ENCODE results near the gene DDAH2. TPM values are rescaled to one million over a fixed set of nuclear protein-coding genes. Genes with fewer than 3 reads are reported as not detected.
A peak's percentile ranks its signal among the peaks of the same experiment; 100 is the strongest.

DDAH2 gene
- total RNA-seq, 1 donor from 2014 or later, result 87.2 TPM

DNA sequence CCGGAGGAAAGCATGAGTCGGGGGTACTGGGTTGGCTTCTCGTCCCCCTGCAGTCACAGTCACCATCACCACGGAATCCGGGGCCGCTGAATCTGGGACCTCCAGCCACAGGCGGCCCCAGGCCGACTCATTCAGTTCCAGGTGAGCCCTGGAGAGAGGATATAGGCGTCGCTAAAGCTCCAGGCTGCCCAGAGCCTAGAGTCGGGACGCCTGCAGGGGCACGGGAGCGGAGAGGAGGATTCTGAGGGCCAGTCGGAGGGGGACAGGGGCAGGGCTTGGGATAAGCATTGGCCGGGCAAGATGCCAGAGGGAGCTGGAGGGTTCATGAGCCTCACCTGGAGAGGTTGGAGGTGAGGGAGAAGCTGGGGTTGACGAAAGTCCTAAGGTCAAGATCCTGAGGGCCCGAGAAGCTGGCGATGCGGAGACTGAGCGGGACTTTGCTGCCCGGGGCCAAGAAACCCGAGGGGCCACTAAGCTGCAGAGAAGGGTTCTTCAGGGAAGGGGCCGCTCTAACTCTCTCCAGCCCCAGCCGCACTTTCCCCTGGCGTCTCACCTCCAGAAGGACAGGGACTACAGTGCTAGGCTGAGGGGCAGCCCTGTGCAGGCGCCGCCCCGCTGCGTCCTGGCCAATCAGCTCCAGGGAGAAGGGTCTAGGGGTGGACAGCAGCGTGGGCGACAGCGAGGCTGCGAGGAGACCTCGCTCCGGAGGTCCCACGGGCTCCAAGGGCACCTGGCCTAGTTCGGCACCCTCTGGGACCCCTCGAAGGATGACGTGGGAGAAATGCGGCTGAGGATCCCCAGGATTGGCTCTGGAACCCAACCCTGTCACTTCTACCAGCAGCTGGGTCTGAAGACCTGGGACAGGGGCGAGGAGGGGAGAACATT, 37.1 kb upstream of the DDAH2 start:
- TF ChIP-seq, protein P1, sequence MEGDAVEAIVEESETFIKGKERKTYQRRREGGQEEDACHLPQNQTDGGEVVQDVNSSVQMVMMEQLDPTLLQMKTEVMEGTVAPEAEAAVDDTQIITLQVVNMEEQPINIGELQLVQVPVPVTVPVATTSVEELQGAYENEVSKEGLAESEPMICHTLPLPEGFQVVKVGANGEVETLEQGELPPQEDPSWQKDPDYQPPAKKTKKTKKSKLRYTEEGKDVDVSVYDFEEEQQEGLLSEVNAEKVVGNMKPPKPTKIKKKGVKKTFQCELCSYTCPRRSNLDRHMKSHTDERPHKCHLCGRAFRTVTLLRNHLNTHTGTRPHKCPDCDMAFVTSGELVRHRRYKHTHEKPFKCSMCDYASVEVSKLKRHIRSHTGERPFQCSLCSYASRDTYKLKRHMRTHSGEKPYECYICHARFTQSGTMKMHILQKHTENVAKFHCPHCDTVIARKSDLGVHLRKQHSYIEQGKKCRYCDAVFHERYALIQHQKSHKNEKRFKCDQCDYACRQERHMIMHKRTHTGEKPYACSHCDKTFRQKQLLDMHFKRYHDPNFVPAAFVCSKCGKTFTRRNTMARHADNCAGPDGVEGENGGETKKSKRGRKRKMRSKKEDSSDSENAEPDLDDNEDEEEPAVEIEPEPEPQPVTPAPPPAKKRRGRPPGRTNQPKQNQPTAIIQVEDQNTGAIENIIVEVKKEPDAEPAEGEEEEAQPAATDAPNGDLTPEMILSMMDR (conservative IDR thresholded peaks at IDR 0.05; ENCODE audit: low read depth, low read length), result no peak
- no peak for DNase-seq (ENCODE audit: low read depth)
- peak overlapping the region; percentile 27 for H3K4me3 ChIP-seq (ENCODE audit: low read depth, low read length)

DNA sequence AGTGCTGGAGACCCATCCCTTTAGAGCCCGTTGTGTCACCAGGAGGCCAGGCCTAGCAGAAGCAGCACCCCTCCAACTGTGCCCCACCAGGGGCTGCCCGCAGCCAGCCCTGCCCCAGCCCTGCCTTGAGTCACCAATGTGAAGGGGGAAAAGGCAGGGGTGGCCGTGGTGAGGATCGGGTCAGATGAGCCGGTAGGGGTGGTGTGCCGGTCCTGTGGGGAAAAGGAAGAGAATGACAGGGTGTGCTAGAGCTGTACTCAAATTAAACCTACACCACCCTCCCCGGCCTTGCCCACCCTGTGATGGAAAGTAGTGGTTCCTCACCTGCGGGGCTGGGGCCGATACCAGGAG, 36.4 kb upstream of the DDAH2 start:
- H3K4me3 ChIP-seq (ENCODE audit: low read depth, low read length), result no peak overlapping the region
- DNase-seq (ENCODE audit: low read depth), result no peak
- TF ChIP-seq, protein P1 (conservative IDR thresholded peaks at IDR 0.05; ENCODE audit: low read depth, low read length), result no peak

DNA sequence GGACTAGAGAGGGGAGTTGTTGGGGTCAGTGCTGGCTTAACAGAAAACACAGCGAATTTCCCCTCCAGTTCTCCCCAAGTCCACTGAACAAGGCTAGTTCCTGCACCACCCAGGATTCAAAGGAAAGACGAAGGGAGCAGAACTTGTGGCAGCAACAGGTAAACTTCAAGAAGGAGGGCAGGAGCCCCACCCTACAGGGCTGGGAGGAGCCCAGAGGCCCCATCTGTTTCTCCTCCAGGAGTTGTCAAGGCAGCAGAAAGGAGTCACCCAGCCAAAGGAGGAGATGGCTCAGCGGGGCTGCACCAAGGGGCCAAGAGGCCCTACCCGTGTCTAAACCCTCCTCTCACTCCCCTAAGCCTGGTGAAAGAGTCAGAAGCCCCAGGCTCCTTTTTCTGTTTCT, 35.1 kb upstream of the DDAH2 start:
- H3K4me3 ChIP-seq (ENCODE audit: low read depth, low read length), result no peak overlapping the region
- TF ChIP-seq, protein P1 (conservative IDR thresholded peaks at IDR 0.05; ENCODE audit: low read depth, low read length), result no peak
- no peak for DNase-seq (ENCODE audit: low read depth)

DNA sequence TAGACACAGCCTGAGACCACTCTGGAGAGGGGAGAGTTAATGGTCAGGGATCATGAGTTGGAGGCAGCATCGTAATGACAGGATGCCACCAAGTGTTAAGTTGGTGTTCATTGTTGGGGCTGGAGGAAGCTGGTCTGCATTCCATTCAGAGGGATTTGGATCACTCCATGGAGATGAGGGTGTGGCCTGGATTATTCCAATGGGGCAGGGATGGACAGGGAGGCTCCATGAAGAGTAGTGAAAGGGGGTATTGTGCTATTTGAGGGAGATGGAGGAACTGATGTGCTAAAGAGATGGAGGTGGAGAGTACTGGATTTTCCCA, 34.5 kb upstream of the DDAH2 start:
- DNase-seq (ENCODE audit: low read depth), result no peak
- H3K4me3 ChIP-seq (ENCODE audit: low read depth, low read length), result no peak overlapping the region
- TF ChIP-seq, protein P1 (conservative IDR thresholded peaks at IDR 0.05; ENCODE audit: low read depth, low read length), result no peak

DNA sequence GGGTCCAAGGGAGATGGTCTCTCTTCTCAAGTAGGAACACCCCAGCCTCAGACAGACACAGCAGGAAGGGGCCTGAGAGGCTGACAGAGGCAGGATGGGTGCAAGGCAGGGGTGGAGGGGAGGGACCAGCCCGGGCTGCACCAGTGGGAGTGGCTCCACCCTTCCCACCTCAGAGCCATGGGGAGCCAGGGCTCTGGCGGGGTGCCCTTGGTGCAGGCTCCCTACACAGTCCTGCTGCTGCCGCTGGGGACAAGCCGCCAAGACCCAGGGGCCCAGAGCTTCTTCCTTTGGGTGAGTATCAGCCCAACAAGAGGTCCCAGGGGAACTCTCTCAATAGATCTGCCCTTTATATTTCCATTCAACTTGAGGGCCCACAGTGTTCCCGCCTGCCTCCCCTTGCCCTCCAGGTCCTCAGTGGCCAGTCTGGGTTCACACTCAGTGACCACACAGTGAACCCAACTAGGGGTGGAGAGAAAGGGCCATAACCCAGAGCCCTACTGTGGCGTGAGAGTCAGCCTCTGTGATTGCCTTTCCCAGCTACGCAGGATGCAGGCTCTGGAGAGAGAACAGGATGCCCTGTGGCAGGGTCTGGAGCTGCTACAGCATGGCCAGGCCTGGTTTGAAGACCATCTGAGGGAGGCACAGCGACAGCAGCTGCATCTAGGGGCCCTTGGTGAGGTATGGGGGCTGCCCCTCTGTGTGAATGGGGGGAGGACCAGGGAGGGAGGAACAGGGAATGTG, 33.9 kb upstream of the DDAH2 start:
- H3K4me3 ChIP-seq (ENCODE audit: low read depth, low read length), result no peak overlapping the region
- no peak for DNase-seq (ENCODE audit: low read depth)
- TF ChIP-seq, protein P1 (conservative IDR thresholded peaks at IDR 0.05; ENCODE audit: low read depth, low read length), result no peak

DNA sequence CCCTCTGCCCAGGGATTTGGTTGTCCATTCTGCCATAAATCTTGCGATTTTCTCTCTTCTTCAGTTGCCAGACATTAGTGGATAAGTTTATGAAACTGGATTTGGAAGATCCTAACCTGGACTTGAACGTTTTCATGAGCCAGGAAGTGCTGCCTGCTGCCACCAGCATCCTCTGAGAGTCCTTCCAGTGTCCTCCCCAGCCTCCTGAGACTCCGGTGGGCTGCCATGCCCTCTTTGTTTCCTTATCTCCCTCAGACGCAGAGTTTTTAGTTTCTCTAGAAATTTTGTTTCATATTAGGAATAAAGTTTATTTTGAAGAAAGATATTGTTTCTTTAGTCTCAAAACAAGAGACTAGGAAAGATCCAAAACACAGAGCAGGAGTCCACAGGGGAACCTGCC, 33.3 kb upstream of the DDAH2 start, which contains the start of gene SAPCD1:
SAPCD1 (plus strand) TSS at position 301 of the 400 bp plus-strand sequence. CDS start 399 bp downstream, outside the sequence.
- no peak for DNase-seq (ENCODE audit: low read depth)
- H3K4me3 ChIP-seq (ENCODE audit: low read depth, low read length), result no peak within 1 kb of the TSS
- TF ChIP-seq, protein P1 (conservative IDR thresholded peaks at IDR 0.05; ENCODE audit: low read depth, low read length), result no peak
